ENCODE measurements around the gene FNIP2.

GRCh38 chr4:158829254-158829653, 60.4 kb downstream of the FNIP2 start:
- TF ChIP-seq CREB1 (IDR thresholded peaks at IDR 0.05; ENCODE audit: low read depth) (no peak), RAD21 (IDR thresholded peaks at IDR 0.05; ENCODE audit: low read depth) (no peak), ZBTB7A (IDR thresholded peaks at IDR 0.05; ENCODE audit: low read depth) (no peak), TCF12 (IDR thresholded peaks at IDR 0.05; ENCODE audit: low read depth) (no peak), TEAD4 (IDR thresholded peaks at IDR 0.05) (no peak), USF1 (IDR thresholded peaks at IDR 0.05) (no peak), FOXM1 (IDR thresholded peaks at IDR 0.05; ENCODE audit: borderline replicate concordance, low read depth) (no peak)
